Activated CD4-positive, alpha-beta memory T cell treated with anti-CD3 and anti-CD28 coated beads for 36 hours (primary cell): Measurements from ENCODE around the gene MGA. TPM values are rescaled to one million over a fixed set of nuclear protein-coding genes. Genes with fewer than 3 reads are reported as not detected.

Source experiments
- CTCF ChIA-PET: fragments of 350-600 bp; sonication (Branson Sonifier 250); formaldehyde crosslinking; loops from one replicate; lab custom pipeline; 2021; ENCODE audit warnings: antibody characterized with exemption, inconsistent platforms; lab: Charles Lee
- POLR2A ChIA-PET: fragments of 350-600 bp; sonication (Branson Sonifier 250); formaldehyde crosslinking; loops from one replicate; lab custom pipeline; 2021; ENCODE audit warnings: antibody characterized with exemption; lab: Charles Lee
- DNase-seq: peaks from one replicate; pipeline ENCODE4 v3.0.0-alpha.2; 2020
- H3K27ac Mint-ChIP-seq: one replicate; pipeline ENCODE4 v1.8.0; 2021; ENCODE audit warnings: mixed read lengths
- H3K27me3 Mint-ChIP-seq: one replicate; pipeline ENCODE4 v1.8.0; 2021; ENCODE audit warnings: mixed read lengths
- H3K36me3 Mint-ChIP-seq: one replicate; pipeline ENCODE4 v1.8.0; 2021; ENCODE audit warnings: mixed read lengths
- H3K4me1 Mint-ChIP-seq: one replicate; pipeline ENCODE4 v1.8.0; 2021; ENCODE audit warnings: low read depth, mixed read lengths
- H3K4me3 Mint-ChIP-seq: one replicate; pipeline ENCODE4 v1.8.0; 2021; ENCODE audit warnings: mild to moderate bottlenecking, mixed read lengths
- H3K9me3 Mint-ChIP-seq: one replicate; pipeline ENCODE4 v1.8.0; 2021; ENCODE audit warnings: mixed read lengths
- intact Hi-C: fragments of 100-400 bp; cut with micrococcal nuclease; formaldehyde crosslinking; loops from one replicate; pipeline ENCODE4 v1.15.1; 2023
- microRNA-seq: library from miRNA; unstranded; fragments of <30 nt; microRNA quantifications from one replicate; pipeline ENCODE4 v1.2.0, GENCODE V29; 2022; ENCODE audit warnings: borderline number of aligned reads, borderline microRNAs expressed, borderline replicate concordance
- total RNA-seq, 2 experiments: library from RNA; stranded (reverse); gene quantifications; one replicate each; pipeline ENCODE4 v1.2.3, GENCODE V29; 2021

MGA gene
- total RNA-seq, 2 experiments from 2014 or later = 29.6 to 31.4 TPM

DNA sequence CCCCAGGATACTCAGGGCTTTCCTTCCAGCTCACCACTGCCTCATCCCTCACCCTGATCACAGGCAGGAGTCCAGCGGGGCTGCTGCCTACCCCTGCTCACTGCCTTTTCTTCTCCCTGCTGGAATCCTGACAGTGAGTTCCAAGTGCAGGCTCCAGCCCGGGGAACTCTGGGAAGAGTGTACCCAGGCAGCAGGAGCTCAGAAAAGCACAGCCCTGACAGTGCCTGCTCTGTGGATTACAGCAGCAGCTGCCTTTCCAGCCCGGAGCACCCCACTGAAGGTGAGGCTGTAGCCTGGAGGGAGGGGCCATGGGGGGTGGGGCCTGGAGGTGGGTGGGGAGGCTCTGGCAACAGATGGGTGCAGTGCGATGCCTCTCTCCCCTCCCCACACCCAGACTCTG is 161.6 kb downstream of the MGA start:
- no peak for DNase-seq
- H3K27ac Mint-ChIP-seq = no peak overlapping the region
- no peaks in the 10 kb centered on the region for H3K27me3 Mint-ChIP-seq
- ChIA-PET POLR2A (no interaction called here), CTCF (interaction anchor here (2.9 kb wide), 1 partner anchor 10 kb away, joined by 18 read pairs; no protein-coding TSS in a partner anchor)
- peaks cover 6% of the 10 kb centered on the region for H3K36me3 Mint-ChIP-seq
- no peaks in the 10 kb centered on the region for H3K9me3 Mint-ChIP-seq
- no peaks in the 10 kb centered on the region for H3K4me1 Mint-ChIP-seq
- intact Hi-C loops = no loop called here
- no peak overlapping the region for H3K4me3 Mint-ChIP-seq

DNA sequence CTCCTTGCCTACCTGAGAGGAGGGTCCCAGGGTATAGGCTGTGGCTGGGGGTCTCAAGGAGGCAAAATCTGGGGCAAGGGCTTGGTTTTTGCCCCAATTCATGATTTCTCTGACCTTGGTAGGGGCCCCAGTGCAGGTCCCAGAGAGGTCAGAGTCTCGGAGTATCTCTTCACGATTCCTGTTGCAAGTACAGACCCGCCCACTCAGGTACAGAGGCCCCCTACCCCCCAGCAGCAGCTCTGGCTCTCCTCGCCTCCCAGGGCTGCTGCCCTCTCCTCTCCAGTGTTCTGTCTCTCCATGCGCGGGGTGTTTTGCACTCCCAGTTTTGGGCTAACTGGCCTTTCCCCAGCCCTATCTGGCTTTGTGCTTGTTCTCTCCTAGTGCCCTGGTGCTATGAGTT is 162.3 kb downstream of the MGA start:
- Mint-ChIP-seq H3K27me3 (no peaks in the 10 kb centered on the region), H3K4me1 (no peaks in the 10 kb centered on the region), H3K9me3 (no peaks in the 10 kb centered on the region), H3K4me3 (no peak overlapping the region), H3K36me3 (peaks cover 5% of the 10 kb centered on the region), H3K27ac (no peak overlapping the region)
- ChIA-PET CTCF (no interaction called here), POLR2A (no interaction called here)
- intact Hi-C loops = no loop called here
- DNase-seq = no peak

Small RNAs within 50 kb of the gene (microRNA-seq; reads per million reads assigned to microRNA genes)
- not detected for gene MIR626

Other genes with a start within 250 kb of the MGA start
- 10 to 100 TPM; 24.9 to 26.2 TPM for gene RTF1, start 243.3 kb upstream of the MGA start, total RNA-seq
- 1 to 10 TPM; 3.5 to 4.7 TPM for gene ITPKA, start 166.5 kb upstream of the MGA start, total RNA-seq
- under 1 TPM; 0.29 to 0.34 TPM for gene LTK, start 146.6 kb upstream of the MGA start, total RNA-seq
- gene RPAP1, start 116.1 kb upstream of the MGA start, total RNA-seq = 10 to 100 TPM; 45.0 to 49.9 TPM
- 1 to 10 TPM; 3.1 to 4.3 TPM for gene TYRO3, start 101.2 kb upstream of the MGA start, total RNA-seq
- 10 to 100 TPM; 16.1 to 16.6 TPM for gene MAPKBP1, start 114.1 kb downstream of the MGA start, total RNA-seq
- 10 to 100 TPM; 17.9 to 24.8 TPM for gene JMJD7, start 167.7 kb downstream of the MGA start, total RNA-seq
- 1 to 10 TPM; 6.0 to 9.9 TPM for gene PLA2G4B, start 178.4 kb downstream of the MGA start, total RNA-seq
- 1 to 10 TPM in 1 of 2 experiments, under 1 TPM in 1; 0.88 to 1.6 TPM for gene SPTBN5, start 233.6 kb downstream of the MGA start, total RNA-seq